GM12878 (cell line): ENCODE measurements around the gene LIPK. TPM values are rescaled to one million over a fixed set of nuclear protein-coding genes. Genes with fewer than 3 reads are reported as not detected.
A peak's percentile ranks its signal among the peaks of the same experiment; 100 is the strongest.

Experiments
- ATAC-seq: fragments of 200-7000 bp; cut with Tn5 transposase; 3 replicates; pipeline ENCODE4 v1.9.1; 2020; ENCODE audit warnings: mild to moderate bottlenecking, moderate library complexity
- BruUV-seq: library from RNA; stranded (reverse); fragments of 400-500 nt; replicated peaks from 2 replicates; lab custom pipeline; 2021; lab: Mats Ljungman, UMichigan
- CTCF ChIA-PET: fragments of 300-600 bp; sonication (Branson Sonifier 250); formaldehyde crosslinking; extraction: SDS; loops from one replicate; lab custom pipeline; 2021; ENCODE audit warnings: inconsistent platforms; lab: Yijun Ruan, JAX
- POLR2A ChIA-PET: fragments of 350-600 bp; formaldehyde crosslinking; extraction: SDS; loops from one replicate; lab custom pipeline; 2021; ENCODE audit warnings: inconsistent platforms; lab: Charles Lee
- RAD21 ChIA-PET: fragments of 300-600 bp; sonication (Branson Sonifier 250); formaldehyde crosslinking; loops from one replicate; lab custom pipeline; 2023; ENCODE audit warnings: antibody characterized with exemption; ENCODE audit not compliant: unreplicated experiment; lab: Charles Lee
- SMC1A ChIA-PET: fragments of 300-600 bp; sonication (Branson Sonifier 250); formaldehyde crosslinking; loops from one replicate; lab custom pipeline; 2023; ENCODE audit not compliant: unreplicated experiment, uncharacterized antibody; lab: Charles Lee
- DNase-seq: peaks from one replicate; pipeline ENCODE4 v3.0.0-alpha.2; 2011; ENCODE audit warnings: low read depth, low spot score
- FAIRE-seq: peaks from 3 replicates; lab custom pipeline; 2011; peaks lifted over from hg19 to GRCh38; lab: Jason Lieb, UNC
- H2AFZ ChIP-seq: 2 replicates; pipeline ENCODE4 v1.6.0; 2011; ENCODE audit warnings: low read depth, low read length, control low read depth; ENCODE audit not compliant: control insufficient read depth
- H3K27ac ChIP-seq: 2 replicates; pipeline ENCODE4 v1.5.1; 2011; ENCODE audit warnings: control low read depth; ENCODE audit not compliant: control insufficient read depth, insufficient read depth
- H3K27me3 ChIP-seq, 2 experiments: replicated peaks in 1 of 2; 2 replicates each; pipeline versions ENCODE4 v1.6.0 to v1.6.1; 2011; ENCODE audit warnings: low read length in 1 of 2; ENCODE audit not compliant: control insufficient read depth in 2 of 2, insufficient read depth in 2 of 2
- H3K36me3 ChIP-seq, 2 experiments: 2 replicates each; pipeline ENCODE4 v1.5.1; 2011; ENCODE audit warnings: low read length in 1 of 2; ENCODE audit not compliant: control insufficient read depth in 2 of 2, insufficient read depth in 2 of 2
- H3K4me1 ChIP-seq: 2 replicates; pipeline ENCODE4 v1.6.1; 2011; ENCODE audit warnings: mild to moderate bottlenecking, low read length, moderate library complexity, mixed read lengths; ENCODE audit not compliant: control insufficient read depth, insufficient read depth
- H3K4me2 ChIP-seq: 2 replicates; pipeline ENCODE4 v1.6.0; 2011; ENCODE audit warnings: control low read depth; ENCODE audit not compliant: control insufficient read depth, insufficient read depth
- H3K4me3 ChIP-seq: fragments of 200-600 bp; sonication (generic); 2 replicates; pipeline ENCODE4 v1.5.1; 2016
- H3K79me2 ChIP-seq: 2 replicates; pipeline ENCODE4 v1.6.0; 2011; ENCODE audit warnings: low read length; ENCODE audit not compliant: control insufficient read depth, insufficient read depth
- H3K9ac ChIP-seq: 2 replicates; pipeline ENCODE4 v1.8.0; 2011; ENCODE audit warnings: low read length, control low read depth, mixed read lengths; ENCODE audit not compliant: control insufficient read depth, insufficient read depth
- H3K9me3 ChIP-seq: replicated peaks from 3 replicates; pipeline ENCODE4 v1.5.1; 2011; ENCODE audit warnings: mild to moderate bottlenecking, low read length; ENCODE audit not compliant: control insufficient read depth, insufficient read depth
- H4K20me1 ChIP-seq: 2 replicates; pipeline ENCODE4 v1.6.0; 2011; ENCODE audit not compliant: control insufficient read depth, insufficient read depth
- ATF2 ChIP-seq: IDR thresholded peaks from 2 replicates; pipeline ENCODE4 v1.6.1; 2012; ENCODE audit warnings: low read length, inconsistent platforms
- BCL11A ChIP-seq: IDR thresholded peaks from 2 replicates; pipeline ENCODE4 v1.6.1; 2011; ENCODE audit warnings: low read depth, low read length
- BRCA1 ChIP-seq: IDR thresholded peaks from 2 replicates; pipeline ENCODE4 v1.6.1; 2011; ENCODE audit warnings: low read depth, low read length, improper control_type of control experiment
- CHD4 ChIP-seq: fragments of 200-600 bp; sonication (generic); IDR thresholded peaks from 2 replicates; pipeline ENCODE4 v1.6.1; 2016; ENCODE audit warnings: mild to moderate bottlenecking
- CREM ChIP-seq: IDR thresholded peaks from 2 replicates; pipeline ENCODE4 v1.6.1; 2014; ENCODE audit warnings: antibody characterized with exemption, low read depth
- EED ChIP-seq: sonication (generic); IDR thresholded peaks from 2 replicates; pipeline ENCODE4 v1.6.1; 2016; ENCODE audit warnings: antibody characterized with exemption, low read depth
- ELK1 ChIP-seq: IDR thresholded peaks from 2 replicates; pipeline ENCODE4 v1.6.1; 2012; ENCODE audit warnings: low read depth, low read length, improper control_type of control experiment
- FOXM1 ChIP-seq: IDR thresholded peaks from 2 replicates; pipeline ENCODE4 v1.6.1; 2012; ENCODE audit warnings: low read depth, mild to moderate bottlenecking, inconsistent platforms, low read length, moderate library complexity
- IKZF2 ChIP-seq, 2 experiments: fragments of 450-650 bp; IDR thresholded peaks; 2 replicates each; pipeline ENCODE4 v1.6.1; 2017; ENCODE audit warnings: mild to moderate bottlenecking in 2 of 2, moderate library complexity in 2 of 2
- JUNB ChIP-seq: IDR thresholded peaks from 2 replicates; pipeline ENCODE4 v1.6.1; 2016; ENCODE audit warnings: antibody characterized with exemption, mild to moderate bottlenecking
- NFIC ChIP-seq: IDR thresholded peaks from 2 replicates; pipeline ENCODE4 v1.6.1; 2012; ENCODE audit warnings: low read depth, mild to moderate bottlenecking, inconsistent platforms, low read length, moderate library complexity
- NR2F1 ChIP-seq: fragments of 450-650 bp; conservative IDR thresholded peaks from 2 replicates; pipeline ENCODE4 v1.6.1; 2017; ENCODE audit warnings: mild to moderate bottlenecking
- RUNX3 ChIP-seq: IDR thresholded peaks from 2 replicates; pipeline ENCODE4 v1.6.1; 2012; ENCODE audit warnings: low read length, inconsistent platforms
- SIN3A ChIP-seq: IDR thresholded peaks from 2 replicates; pipeline ENCODE4 v1.6.1; 2012; ENCODE audit warnings: low read depth, low read length, improper control_type of control experiment
- SP1 ChIP-seq: IDR thresholded peaks from one replicate; pipeline ENCODE4 v1.6.1; 2011; ENCODE audit warnings: low read depth, low read length
- WGBS: methylation state at CpG from one replicate; pipeline ENCODE4 v1.1.6; 2016; ENCODE audit warnings: low lambda C conversion rate; ENCODE audit not compliant: insufficient replicate concordance, insufficient coverage; ENCODE audit errors: missing lambda C conversion rate; 5-methylcytosine and 5-hydroxymethylcytosine counted together
- in situ Hi-C: fragments of 300-500 bp; cut with MboI; formaldehyde crosslinking; loops from 9 replicates; pipeline ENCODE4 v1.14.3; 2018; ENCODE audit warnings: mixed read lengths
- intact Hi-C: fragments of 100-400 bp; cut with micrococcal nuclease; formaldehyde crosslinking; loops from one replicate; pipeline ENCODE4 v1.14.2; 2022; ENCODE audit not compliant: unreplicated experiment
- polyA plus RNA-seq, 11 experiments: library from polyadenylated mRNA; depleted of rRNA in 4 of 11; unstranded in 6 of 11; stranded (reverse) in 5 of 11; fragments of >200 nt; fragmentation: Nextera tagmentation in 4 of 11; fragmentation: Illumina TruSeq in 1 of 11; extraction: Ambion mirVana in 4 of 11; extraction: Trizol in 1 of 11; gene quantifications; 1 replicate in 1 of 11; 2 replicates in 10 of 11; pipeline versions ENCODE4 v1.2.1 to v1.2.3, GENCODE V29; 2011 to 2016; ENCODE audit warnings: inconsistent platforms in 2 of 11, missing spikeins in 2 of 11, low read depth in 1 of 11
- total RNA-seq, 4 experiments: library from RNA; depleted of rRNA in 3 of 4; stranded (reverse); fragments of >200 nt in 3 of 4; fragmentation: Illumina TruSeq in 1 of 4; extraction: Trizol in 1 of 4; gene quantifications; 2 replicates each; pipeline versions ENCODE4 v1.2.1 to v1.2.3, GENCODE V29; 2013 to 2021

The LIPK gene
- total and polyA plus RNA-seq, 10 of the 15 experiments (the other 5 are each of a cell fraction or from before 2014, with no cell fraction given), result not detected

- H3K4me1 ChIP-seq, result no peaks in the 10 kb centered on the region
- H3K4me3 ChIP-seq, result no peak overlapping the region
- WGBS, result 80% methylated on average over 3 of the region's 3 CpGs
- H4K20me1 ChIP-seq, result no peaks in the 10 kb centered on the region
- ATAC-seq (peak; percentile 49), DNase-seq (no peak), FAIRE-seq (no peak)
- H3K4me2 ChIP-seq, result no peak overlapping the region
- CTCF ChIA-PET, result interaction anchor here (0.9 kb wide), 1 partner anchor 12 kb away, joined by 4 read pairs; no protein-coding TSS in a partner anchor
- no TSS peak for BruUV-seq
- SMC1A ChIA-PET, result no interaction called here
- intact Hi-C loops (no loop called here), in situ Hi-C loops (no loop called here)
- peak; percentile 12; the same call in 1 of the 2 replicates for TF ChIP-seq CREM
- TF ChIP-seq SIN3A, result no peak
- 0 out of 2 replicates have a peak, but pooled peaks have one; percentile 35 for TF ChIP-seq ATF2
- peak in 1 of 2 experiments; percentile 17; a peak in 1 of 4 replicates for TF ChIP-seq IKZF2 (IDR thresholded peaks at IDR 0.05)
- peak; percentile 93 for TF ChIP-seq RUNX3
- TF ChIP-seq ELK1, result no peak
- TF ChIP-seq BRCA1, result no peak
- TF ChIP-seq SP1, result no peak
- peak; percentile 77; the same call in 1 of the 2 replicates for TF ChIP-seq NFIC
- 0 out of 2 replicates have a peak, but pooled peaks have one; percentile 6 for TF ChIP-seq BCL11A
- no peak for TF ChIP-seq CHD4
- TF ChIP-seq NR2F1, result no peak
- TF ChIP-seq EED, result 0 out of 2 replicates have a peak, but pooled peaks have one; percentile 43
- peak; percentile 78 for TF ChIP-seq JUNB
- TF ChIP-seq FOXM1, result peak; percentile 41; the same call in 1 of the 2 replicates
- no peaks in the 10 kb centered on the region; the same call in 2 of the 3 replicates for H3K9me3 ChIP-seq
- RAD21 ChIA-PET, result no interaction called here
- H2AFZ ChIP-seq, result no peak overlapping the region
- H3K9ac ChIP-seq, result no peak overlapping the region
- no peak overlapping the region for H3K27ac ChIP-seq
- POLR2A ChIA-PET, result no interaction called here
- no peaks in the 10 kb centered on the region for H3K79me2 ChIP-seq
- no peaks in the 10 kb centered on the region for H3K36me3 ChIP-seq
- no peaks in the 10 kb centered on the region for H3K27me3 ChIP-seq
Measured at GRCh38 chr10:88782222-88782621, 76.2 kb downstream of the LIPK start.
